GM18907 (cell line): ENCODE results near the gene CNTNAP4.

Source experiments
- ATAC-seq: cut with Tn5 transposase; IDR thresholded peaks from one replicate; pipeline ENCODE4 v1.9.1; 2021; ENCODE audit warnings: mild to moderate bottlenecking, moderate library complexity; ENCODE audit not compliant: unreplicated experiment

Gene CNTNAP4

DNA sequence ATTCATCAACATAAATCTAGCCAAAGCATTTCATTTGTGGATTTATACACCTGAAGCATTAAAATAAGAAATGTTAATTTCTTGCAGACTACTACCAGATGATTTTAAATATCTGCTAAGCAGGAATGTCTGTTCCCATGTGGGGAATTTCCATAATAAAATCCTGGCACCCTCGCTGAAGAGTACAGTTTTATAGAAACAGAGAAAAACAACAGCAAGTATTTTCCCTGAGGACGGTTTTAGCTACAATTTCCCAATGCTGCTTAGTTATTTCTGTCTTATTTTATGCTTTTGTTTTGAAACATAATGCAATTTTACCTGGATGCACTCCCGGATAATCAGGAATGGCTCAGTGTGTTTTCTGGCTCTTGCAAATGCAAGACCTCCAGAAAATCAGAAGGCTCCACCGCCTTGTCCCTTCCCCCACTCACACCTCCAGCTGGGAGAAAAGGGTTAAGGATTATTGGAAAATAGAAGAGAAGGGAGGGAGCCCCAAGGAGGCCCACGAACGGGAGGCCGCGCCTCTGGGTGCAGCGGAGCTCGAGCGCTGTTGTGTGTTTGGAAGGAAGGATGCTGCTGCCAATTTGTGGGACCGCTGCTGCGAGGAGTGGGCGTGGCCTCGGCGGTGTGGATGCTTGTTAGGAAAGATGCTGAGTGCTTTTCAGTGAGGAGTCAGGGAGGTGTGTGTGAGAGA is at the start of gene CNTNAP4:
TSS of gene CNTNAP4 (plus strand) at position 657 of the 694 bp plus-strand sequence. CDS start 262 bp downstream, outside the sequence.
- ATAC-seq = no peak

- no peak for ATAC-seq
Measured at GRCh38 chr16:76228546-76229146, 48.6 kb upstream of the CNTNAP4 start.

DNA sequence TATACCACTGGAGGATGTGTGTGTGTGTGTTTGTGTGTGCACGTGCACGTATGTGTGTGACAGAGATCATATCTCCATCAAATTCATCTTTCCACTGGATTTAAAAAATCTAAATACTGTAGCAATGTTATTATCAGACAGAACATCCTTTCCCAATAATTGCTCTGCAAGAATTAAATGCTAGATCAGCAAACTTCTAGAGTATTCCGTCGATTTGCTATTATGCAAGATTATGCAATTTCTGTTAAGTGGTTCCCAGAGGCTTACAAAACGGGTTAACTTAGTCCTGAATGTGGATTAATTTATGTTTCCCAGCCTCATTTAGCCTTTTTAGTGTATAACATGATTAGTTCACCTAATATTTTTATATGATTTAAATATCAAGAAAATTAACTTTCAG is 44.5 kb upstream of the CNTNAP4 start:
- no peak for ATAC-seq

- no peak for ATAC-seq
Measured at GRCh38 chr16:76235025-76235424, 42.2 kb upstream of the CNTNAP4 start.

DNA sequence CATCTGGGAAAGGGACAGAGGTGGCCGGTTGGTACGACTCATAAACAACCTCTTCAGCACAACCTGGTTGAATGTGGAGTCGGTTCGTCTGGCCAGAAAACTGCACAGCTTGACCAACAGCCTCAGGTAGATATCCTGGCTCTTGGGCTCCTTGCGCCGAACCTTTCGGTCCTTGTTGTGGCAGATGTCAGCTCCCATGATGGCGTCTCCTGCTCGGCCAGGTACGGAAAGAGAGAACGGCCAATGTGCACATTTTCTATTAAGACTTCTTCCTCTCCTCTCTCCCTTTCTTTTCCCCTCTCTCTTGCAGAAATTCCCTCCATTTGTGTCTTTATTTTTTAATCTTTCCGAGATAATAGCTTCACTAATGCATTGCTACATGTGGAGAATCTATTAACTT is 41.8 kb upstream of the CNTNAP4 start:
- no peak for ATAC-seq

DNA sequence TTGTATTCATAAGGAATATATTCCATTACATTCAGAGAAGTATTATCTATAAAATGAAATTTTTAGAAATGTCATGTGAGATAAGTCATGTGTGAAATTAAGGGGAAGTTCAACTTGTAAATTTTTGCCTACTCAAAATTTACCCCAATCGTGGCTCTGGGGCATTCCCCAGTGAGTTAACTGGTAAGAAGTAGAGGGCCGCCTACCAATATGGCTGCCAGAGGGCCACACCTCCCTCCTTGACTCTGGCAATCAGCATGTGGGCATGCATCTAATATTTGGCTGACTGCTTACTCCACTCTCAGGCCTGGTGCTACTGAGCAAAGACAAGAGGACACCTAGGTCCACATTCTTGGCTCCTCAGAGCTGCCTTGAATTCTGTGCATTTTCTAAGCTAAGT is 39.7 kb upstream of the CNTNAP4 start:
- no peak for ATAC-seq

DNA sequence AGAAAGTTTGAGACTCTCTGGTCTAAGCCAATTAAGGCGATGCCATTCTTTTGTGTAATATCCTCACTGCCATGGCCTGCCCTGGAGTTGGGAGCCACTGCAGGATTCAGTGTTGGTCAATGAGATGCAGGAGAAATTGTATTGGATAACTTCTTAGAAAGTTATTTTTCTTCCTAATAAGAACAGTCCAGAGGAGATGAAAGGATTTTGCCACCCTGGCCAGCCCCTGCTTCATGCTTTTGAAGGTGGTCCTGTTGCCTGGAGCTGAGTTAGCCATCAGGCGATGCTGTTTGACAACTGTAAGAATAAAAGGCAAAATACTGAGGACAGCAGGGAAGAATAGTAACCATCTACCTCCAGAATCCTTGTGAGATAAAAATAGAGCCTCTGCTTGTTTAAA is 35.4 kb upstream of the CNTNAP4 start:
- no peak for ATAC-seq

DNA sequence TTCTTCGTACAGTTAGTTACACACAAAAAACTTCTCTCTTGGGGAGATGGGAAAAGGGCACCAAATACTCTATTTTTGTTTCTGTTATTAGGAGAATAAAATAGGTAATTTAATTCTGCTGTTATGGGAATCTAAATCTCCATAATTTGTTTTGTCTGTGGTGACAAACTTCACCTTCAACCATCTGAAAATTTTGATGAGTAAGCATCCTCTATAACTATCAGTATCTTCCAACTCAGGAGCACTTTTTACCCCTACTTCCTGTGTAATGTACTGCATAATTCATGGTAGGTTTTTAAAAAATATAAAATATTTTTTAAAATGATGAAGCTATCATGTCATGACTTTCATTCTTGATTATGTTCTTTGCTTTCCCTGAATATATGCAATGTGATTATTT is 33.6 kb upstream of the CNTNAP4 start:
- no peak for ATAC-seq

DNA sequence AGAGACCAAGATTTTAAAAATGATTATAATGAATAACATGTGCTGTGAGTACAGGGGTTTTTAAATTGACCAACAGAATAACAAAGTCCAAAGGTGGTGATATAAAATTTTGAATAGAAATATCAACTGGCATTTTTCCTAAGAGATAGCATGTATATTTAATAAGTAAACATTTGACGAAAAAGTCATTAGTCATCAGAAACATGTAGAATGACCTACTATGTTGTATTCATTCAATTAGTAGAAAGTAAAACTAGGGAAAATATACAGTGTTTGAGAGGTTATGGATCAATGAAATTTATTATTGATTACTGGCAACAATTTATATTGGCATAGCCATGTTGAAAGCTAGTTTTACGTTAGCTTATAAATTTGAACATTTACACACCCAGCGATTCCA is 30.6 kb upstream of the CNTNAP4 start:
- no peak for ATAC-seq

DNA sequence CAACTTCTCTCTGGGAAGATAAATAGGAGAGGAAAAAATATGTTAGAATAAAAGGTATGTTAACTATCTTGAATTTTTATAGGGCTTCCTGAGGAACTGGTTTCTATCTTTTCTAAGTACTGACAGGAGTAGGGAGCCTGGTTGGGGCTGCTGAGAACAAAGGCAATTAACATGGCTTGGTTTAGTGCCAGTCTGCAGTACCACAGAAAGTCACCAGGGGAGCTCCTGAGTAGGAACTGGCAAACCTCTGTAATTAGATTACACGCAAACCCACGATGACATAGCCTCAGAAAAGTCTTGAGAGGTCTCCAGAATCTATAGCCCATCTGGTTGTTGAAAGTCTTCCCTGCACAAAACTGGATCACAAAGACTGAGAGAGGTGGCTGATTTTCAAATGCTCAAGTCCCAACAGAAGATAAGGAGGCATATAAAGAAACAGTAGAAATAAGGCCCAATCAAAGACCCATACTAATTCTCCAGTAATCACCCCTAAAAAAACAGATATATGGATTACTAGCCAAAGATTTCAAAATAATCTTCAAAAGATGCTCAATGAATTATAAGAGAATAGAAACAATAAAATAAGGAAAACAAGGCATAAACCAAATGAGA is 11.7 kb upstream of the CNTNAP4 start:
- ATAC-seq = peak; percentile 88

- ATAC-seq = no peak
Measured at GRCh38 chr16:76268824-76269223, 8.4 kb upstream of the CNTNAP4 start.

DNA sequence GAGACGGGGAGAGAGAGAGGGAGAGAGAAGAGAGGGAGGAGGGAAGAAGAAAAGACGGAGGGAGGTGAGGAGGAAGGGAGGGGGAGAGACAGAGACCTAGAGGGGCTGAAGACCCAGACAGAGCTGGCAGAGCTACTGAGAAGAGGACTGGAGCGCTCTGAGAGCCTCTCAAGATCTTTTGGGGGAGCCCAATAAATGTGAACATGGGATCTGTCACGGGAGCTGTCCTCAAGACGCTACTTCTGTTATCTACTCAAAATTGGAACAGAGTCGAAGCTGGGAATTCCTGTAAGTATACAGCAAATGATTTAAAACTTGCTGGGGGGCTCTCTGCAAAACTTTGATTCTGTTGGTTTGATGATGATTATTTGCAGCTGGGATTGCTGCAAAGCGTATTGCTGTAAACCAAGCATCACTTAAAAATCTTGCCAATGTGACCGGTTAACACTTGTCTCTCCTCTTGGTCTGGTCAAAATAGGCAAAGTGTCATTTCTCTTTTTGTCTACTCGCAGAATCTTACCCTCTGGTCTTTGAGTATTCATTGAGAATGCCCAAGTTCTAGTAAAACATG is 344 bp downstream of the CNTNAP4 start:
- no peak for ATAC-seq

- ATAC-seq = no peak
Measured at GRCh38 chr16:76278086-76278485, 885 bp downstream of the CNTNAP4 start.

DNA sequence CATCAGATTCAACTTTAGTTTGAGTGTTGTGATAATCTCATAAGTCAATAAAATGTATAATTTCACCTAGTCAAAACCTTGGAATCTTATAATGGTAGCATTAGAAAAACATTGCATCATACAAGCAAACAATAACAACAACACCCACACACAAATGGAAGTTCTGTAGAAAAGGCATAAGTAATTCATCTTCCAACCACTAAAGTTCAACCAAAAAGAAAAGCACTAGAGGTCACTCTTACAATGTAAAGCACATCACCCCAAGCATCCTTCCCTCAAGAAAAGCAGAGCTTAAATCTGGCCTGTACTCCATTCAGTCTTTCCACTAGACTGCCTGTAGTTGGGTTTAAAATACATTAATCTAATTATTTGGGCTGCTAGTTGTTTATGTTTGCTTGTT is 1.8 kb downstream of the CNTNAP4 start:
- ATAC-seq = no peak

DNA sequence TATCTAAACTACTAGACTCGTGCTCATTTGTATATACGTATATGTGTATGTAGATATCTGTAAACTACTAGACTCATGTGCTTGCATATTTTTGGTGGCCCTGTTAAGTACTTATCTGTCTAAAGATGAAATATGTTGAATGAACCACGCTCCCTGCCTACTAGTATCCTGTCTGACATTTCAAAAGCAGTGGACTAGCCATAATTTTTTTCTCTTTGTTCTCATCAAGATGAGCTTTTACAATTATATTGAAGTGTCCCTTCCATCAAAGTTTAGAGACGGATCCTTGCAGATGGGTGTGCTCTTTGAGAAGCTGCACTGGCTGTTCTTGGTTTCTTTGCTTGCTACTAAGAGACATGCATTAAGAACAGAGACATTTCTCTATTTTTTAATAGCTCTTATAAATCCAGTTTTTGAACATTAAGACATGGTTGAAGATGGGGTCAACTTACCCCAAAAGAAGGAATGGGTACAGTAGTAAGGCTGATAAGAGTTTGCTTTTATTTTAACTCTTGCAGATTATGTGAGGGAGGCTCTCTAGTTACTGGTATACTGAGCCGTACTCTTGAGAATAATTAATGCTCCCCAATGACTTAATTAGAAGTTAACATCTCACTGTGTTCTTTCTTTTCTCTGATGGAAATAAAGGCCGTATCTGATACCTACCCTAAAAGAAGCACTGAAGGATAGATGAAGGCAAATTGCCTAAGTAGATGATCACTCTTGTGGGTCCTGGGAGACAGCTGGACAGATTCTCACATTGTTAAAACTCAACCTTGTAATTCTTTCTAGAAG is 3.4 kb downstream of the CNTNAP4 start:
- no peak for ATAC-seq

GRCh38 chr16:76287466-76287865 is 10.3 kb downstream of the CNTNAP4 start:
- no peak for ATAC-seq

DNA sequence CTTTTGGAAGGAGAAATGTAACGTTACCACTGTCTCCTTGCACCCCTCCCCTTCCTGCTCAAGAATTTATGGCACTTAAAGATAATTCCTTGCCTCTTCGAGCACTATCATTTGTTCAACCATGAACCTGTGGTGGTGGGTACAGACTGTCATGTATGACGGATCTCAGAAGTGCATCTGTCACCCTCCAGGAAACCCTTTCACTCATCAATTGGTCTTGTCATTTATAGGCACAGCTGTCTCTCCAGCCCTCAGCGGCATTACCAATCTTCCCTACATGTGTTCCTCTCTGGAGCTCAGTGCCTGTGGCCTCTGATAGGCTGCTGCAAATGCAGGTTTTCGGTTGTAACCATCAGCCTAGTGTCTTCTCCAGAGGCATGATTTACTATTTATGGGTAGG is 15.0 kb downstream of the CNTNAP4 start:
- ATAC-seq = no peak

- ATAC-seq = no peak
Measured at GRCh38 chr16:76293980-76294379, 16.8 kb downstream of the CNTNAP4 start.

GRCh38 chr16:76294396-76295214 is 17.4 kb downstream of the CNTNAP4 start:
- no peak for ATAC-seq

DNA sequence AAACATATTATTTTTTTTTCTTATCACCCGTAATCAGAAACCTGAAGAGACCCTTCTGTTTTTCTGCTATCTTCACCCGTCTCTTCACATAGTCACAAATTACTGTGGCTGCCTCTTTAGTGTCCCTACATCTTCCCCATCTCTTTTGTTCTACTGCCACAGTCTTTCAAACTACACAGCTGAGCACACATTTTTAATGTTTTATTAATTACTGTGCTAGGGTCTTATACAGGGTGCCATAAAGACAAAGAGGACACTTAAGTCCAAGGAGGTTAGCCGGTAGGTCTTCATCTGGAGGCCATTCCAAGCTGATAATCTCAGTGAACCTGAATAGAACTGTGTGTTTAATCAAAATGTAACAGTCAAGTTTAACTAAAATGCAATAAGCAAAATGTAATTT is 20.7 kb downstream of the CNTNAP4 start:
- ATAC-seq = no peak
